ENCODE measurements around the gene MYD88. TPM values are rescaled to one million over a fixed set of nuclear protein-coding genes. Genes with fewer than 3 reads are reported as not detected.

The MYD88 gene
- total and polyA plus RNA-seq, 2 experiments from 2014 or later, result 12.7 to 51.4 TPM

GRCh38 chr3:38164643-38164951, 26.1 kb downstream of the MYD88 start:
- TF ChIP-seq CTCF (IDR thresholded peaks at IDR 0.05; ENCODE audit: poor library complexity) (no peak), EZH2 (IDR thresholded peaks at IDR 0.05; ENCODE audit: borderline replicate concordance) (no peak), EZH2phosphoT487 (IDR thresholded peaks at IDR 0.05; ENCODE audit: low read depth, severe bottlenecking, unreplicated experiment) (no peak)
- peaks cover 16% of the 10 kb centered on the region for H3K4me1 ChIP-seq (ENCODE audit: insufficient read depth)
- 12% methylated on average over 17 of the region's 17 CpGs for WGBS (ENCODE audit: low lambda C conversion rate, missing lambda C conversion rate)
- no peaks in the 10 kb centered on the region for H3K9me2 ChIP-seq (replicated peaks; ENCODE audit: insufficient read depth)
- no peak for DNase-seq (ENCODE audit: low spot score)
- no peaks in the 10 kb centered on the region for H3K36me3 ChIP-seq (replicated peaks; ENCODE audit: insufficient read depth, low read depth)
- peaks cover 12% of the 10 kb centered on the region for H4K20me1 ChIP-seq (ENCODE audit: insufficient read depth, poor library complexity, severe bottlenecking)
- H3K79me2 ChIP-seq, result peaks cover 37% of the 10 kb centered on the region
- no peaks in the 10 kb centered on the region for H3K27me3 ChIP-seq
- H3K4me2 ChIP-seq, result peak overlapping the region; percentile 71
- H3K4me3 ChIP-seq, result peak overlapping the region; percentile 14
- peak overlapping the region; percentile 98 for H3K27ac ChIP-seq
- H3K9me3 ChIP-seq (ENCODE audit: low read depth), result no peaks in the 10 kb centered on the region
- peak overlapping the region; percentile 72 for H2AFZ ChIP-seq

- WGBS (ENCODE audit: low lambda C conversion rate, missing lambda C conversion rate), result under 1% methylated on average over 42 of the region's 57 CpGs
- TF ChIP-seq EZH2phosphoT487 (IDR thresholded peaks at IDR 0.05; ENCODE audit: low read depth, severe bottlenecking, unreplicated experiment), result no peak
- no peak for TF ChIP-seq EZH2 (IDR thresholded peaks at IDR 0.05; ENCODE audit: borderline replicate concordance)
- no peak for TF ChIP-seq CTCF (IDR thresholded peaks at IDR 0.05; ENCODE audit: poor library complexity)
- Histone ChIP-seq H3K4me2 (peak within 1 kb of the TSS; percentile 87), H2AFZ (peak within 1 kb of the TSS; percentile 72), H3K79me2 (peaks cover 43% of the 10 kb centered on the region), H3K9me2 (replicated peaks; ENCODE audit: insufficient read depth) (no peaks in the 10 kb centered on the region), H3K4me3 (peak within 1 kb of the TSS; percentile 61), H3K4me1 (ENCODE audit: insufficient read depth) (peaks cover 16% of the 10 kb centered on the region), H3K27ac (peak within 1 kb of the TSS; percentile 98), H3K27me3 (no peaks in the 10 kb centered on the region), H3K9me3 (ENCODE audit: low read depth) (no peaks in the 10 kb centered on the region), H3K36me3 (replicated peaks; ENCODE audit: insufficient read depth, low read depth) (no peaks in the 10 kb centered on the region), H4K20me1 (ENCODE audit: insufficient read depth, poor library complexity, severe bottlenecking) (peaks cover 17% of the 10 kb centered on the region)
- peak; percentile 100 for DNase-seq (ENCODE audit: low spot score)
These were observed 26.7 kb downstream of the MYD88 start, which contains the start of gene OXSR1 for GRCh38 chr3:38164952-38165721. Gene OXSR1 (plus strand): TSS chr3:38165537. CDS start chr3:38165877, 340 bp downstream.

- Histone ChIP-seq H3K27me3 (no peaks in the 10 kb centered on the region), H3K4me3 (peak overlapping the region; percentile 61), H3K27ac (peak overlapping the region; percentile 98), H3K36me3 (replicated peaks; ENCODE audit: insufficient read depth, low read depth) (no peaks in the 10 kb centered on the region), H4K20me1 (ENCODE audit: insufficient read depth, poor library complexity, severe bottlenecking) (peaks cover 23% of the 10 kb centered on the region), H3K9me3 (ENCODE audit: low read depth) (no peaks in the 10 kb centered on the region), H3K79me2 (peaks cover 50% of the 10 kb centered on the region), H3K4me2 (peak overlapping the region; percentile 87), H2AFZ (peak overlapping the region; percentile 50), H3K9me2 (replicated peaks; ENCODE audit: insufficient read depth) (no peaks in the 10 kb centered on the region), H3K4me1 (ENCODE audit: insufficient read depth) (peaks cover 16% of the 10 kb centered on the region)
- DNase-seq (ENCODE audit: low spot score), result peak; percentile 75
- WGBS (ENCODE audit: low lambda C conversion rate, missing lambda C conversion rate), result 2% methylated on average over 14 of the region's 62 CpGs
- TF ChIP-seq EZH2 (IDR thresholded peaks at IDR 0.05; ENCODE audit: borderline replicate concordance) (no peak), CTCF (IDR thresholded peaks at IDR 0.05; ENCODE audit: poor library complexity) (no peak), EZH2phosphoT487 (IDR thresholded peaks at IDR 0.05; ENCODE audit: low read depth, severe bottlenecking, unreplicated experiment) (no peak)
These were observed 27.4 kb downstream of the MYD88 start for GRCh38 chr3:38165722-38166387.
